ENCODE data around the gene BRD1.
A peak's percentile ranks its signal among the peaks of the same experiment; 100 is the strongest.
"Not testable (repeated sequence)": the region's sequence is repeated elsewhere in the genome, so short reads cannot be mapped to it uniquely, and the experiment has no call there.

BRD1 gene

GRCh38 chr22:49852898-49853894, 25.5 kb upstream of the BRD1 start, which contains the start of gene ZBED4:
Gene ZBED4 (plus strand): TSS chr22:49853844. CDS start chr22:49883663, 29,819 bp downstream.
- no peak for TF ChIP-seq CTCF (conservative IDR thresholded peaks at IDR 0.05; ENCODE audit: low read depth, low read length)
- peak within 1 kb of the TSS; percentile 68 for H3K4me3 ChIP-seq (ENCODE audit: low read length)

DNA sequence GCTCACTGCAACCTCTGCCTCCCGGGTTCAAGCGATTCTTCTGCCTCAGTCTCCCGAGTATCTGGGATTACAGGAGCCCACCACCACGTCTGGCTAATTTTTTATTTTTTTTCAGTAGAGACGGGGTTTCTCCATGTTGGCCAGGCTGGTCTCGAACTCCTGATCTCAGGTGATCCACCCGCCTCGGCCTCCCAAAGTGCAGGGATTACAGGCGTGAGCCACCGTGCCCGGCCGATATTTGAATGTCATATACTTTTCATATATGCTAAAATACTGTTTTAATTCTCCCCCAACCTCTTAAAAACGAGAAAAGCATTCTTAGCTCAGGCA, 24.9 kb upstream of the BRD1 start:
- not testable (repeated sequence) for DNase-seq (ENCODE audit: low read depth)
- peak overlapping the region; percentile 62 for H3K4me3 ChIP-seq (ENCODE audit: low read length)

More at GRCh38 chr22:49852898-49853894, 25.5 kb upstream of the BRD1 start, which contains the start of gene ZBED4:
- peak; percentile 81 for DNase-seq (ENCODE audit: low read depth)

- no peak for TF ChIP-seq CTCF (conservative IDR thresholded peaks at IDR 0.05; ENCODE audit: low read depth, low read length)
- no peak overlapping the region for H3K4me3 ChIP-seq (ENCODE audit: low read length)
- DNase-seq (ENCODE audit: low read depth), result no peak
These were observed 23.5 kb upstream of the BRD1 start for GRCh38 chr22:49850959-49851802.

- no peak for TF ChIP-seq CTCF (conservative IDR thresholded peaks at IDR 0.05; ENCODE audit: low read depth, low read length)
- no peak overlapping the region for H3K4me3 ChIP-seq (ENCODE audit: low read length)
- DNase-seq (ENCODE audit: low read depth), result no peak
These were observed 22.6 kb upstream of the BRD1 start for GRCh38 chr22:49850021-49850911.

GRCh38 chr22:49849161-49850020, 21.7 kb upstream of the BRD1 start:
- no peak for DNase-seq (ENCODE audit: low read depth)
- no peak for TF ChIP-seq CTCF (conservative IDR thresholded peaks at IDR 0.05; ENCODE audit: low read depth, low read length)
- H3K4me3 ChIP-seq (ENCODE audit: low read length), result no peak overlapping the region

DNA sequence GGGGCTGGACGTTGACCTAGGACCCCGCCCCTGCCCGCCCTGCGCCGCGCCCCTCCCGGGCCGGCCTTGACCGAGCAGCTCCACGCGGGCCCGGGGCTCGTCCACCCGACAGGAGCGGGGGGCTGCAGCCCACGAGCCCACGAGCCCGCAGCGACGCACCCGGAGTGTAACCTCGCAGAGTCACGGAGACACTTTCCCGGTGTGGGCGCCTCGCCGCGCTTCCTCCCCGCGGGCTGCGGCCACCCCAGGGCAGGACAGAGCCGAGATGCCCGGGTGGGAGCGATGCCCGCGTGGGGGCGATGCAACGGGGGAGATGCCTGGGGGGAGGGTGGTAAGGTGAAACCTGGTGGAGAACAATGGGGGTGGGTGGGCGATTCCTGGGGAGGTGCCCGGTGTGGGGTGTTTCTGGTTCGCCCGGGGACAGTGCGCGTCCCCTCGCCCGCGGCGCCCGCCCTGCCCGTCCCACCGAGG, 21.1 kb upstream of the BRD1 start:
- no peak for DNase-seq (ENCODE audit: low read depth)
- no peak overlapping the region for H3K4me3 ChIP-seq (ENCODE audit: low read length)
- TF ChIP-seq CTCF (conservative IDR thresholded peaks at IDR 0.05; ENCODE audit: low read depth, low read length), result no peak

Data from retinal pigment epithelial cell (primary cell).